NT2/D1 (cell line): ENCODE results near the gene RPUSD1.

Experiments used
- DNase-seq: peaks from one replicate; pipeline ENCODE4 v3.0.0-alpha.2; 2011; ENCODE audit warnings: low read depth, low spot score
- H3K27me3 ChIP-seq: 2 replicates; pipeline ENCODE4 v1.6.0; 2011; ENCODE audit warnings: mild to moderate bottlenecking; ENCODE audit not compliant: insufficient read length, insufficient read depth
- H3K36me3 ChIP-seq: 2 replicates; pipeline ENCODE4 v1.6.1; 2011; ENCODE audit warnings: mild to moderate bottlenecking, low read length, mixed read lengths; ENCODE audit not compliant: insufficient read depth, insufficient read length
- H3K4me1 ChIP-seq: 2 replicates; pipeline ENCODE4 v1.5.1; 2011; ENCODE audit not compliant: insufficient read depth, insufficient read length
- H3K4me3 ChIP-seq: 2 replicates; pipeline ENCODE4 v1.5.1; 2011; ENCODE audit warnings: low read depth; ENCODE audit not compliant: insufficient read length
- H3K9ac ChIP-seq: 2 replicates; pipeline ENCODE4 v1.6.0; 2011; ENCODE audit warnings: low read depth; ENCODE audit not compliant: insufficient read length
- H3K9me3 ChIP-seq: 2 replicates; pipeline ENCODE4 v1.5.1; 2011; ENCODE audit warnings: mild to moderate bottlenecking, low read length; ENCODE audit not compliant: insufficient read depth
- SUZ12 ChIP-seq: IDR thresholded peaks from 2 replicates; pipeline ENCODE4 v1.6.1; 2011; ENCODE audit not compliant: insufficient read length, insufficient read depth; ENCODE audit errors: extremely low read depth
- YY1 ChIP-seq: IDR thresholded peaks from 2 replicates; pipeline ENCODE4 v1.6.1; 2011; ENCODE audit not compliant: insufficient read length, insufficient read depth
- ZNF274 ChIP-seq: IDR thresholded peaks from 2 replicates; pipeline ENCODE4 v1.6.1; 2011; ENCODE audit warnings: mild to moderate bottlenecking, low read depth, low read length

The RPUSD1 gene

GRCh38 chr16:784431-784830, 3.8 kb downstream of the RPUSD1 start:
- Histone ChIP-seq H3K4me3 (no peak overlapping the region), H3K9me3 (no peaks in the 10 kb centered on the region), H3K9ac (no peak overlapping the region), H3K4me1 (peaks cover 11% of the 10 kb centered on the region), H3K27me3 (peaks cover 12% of the 10 kb centered on the region), H3K36me3 (peaks cover 38% of the 10 kb centered on the region)
- no peak for DNase-seq
- TF ChIP-seq YY1 (no peak), SUZ12 (no peak), ZNF274 (no peak)

DNA sequence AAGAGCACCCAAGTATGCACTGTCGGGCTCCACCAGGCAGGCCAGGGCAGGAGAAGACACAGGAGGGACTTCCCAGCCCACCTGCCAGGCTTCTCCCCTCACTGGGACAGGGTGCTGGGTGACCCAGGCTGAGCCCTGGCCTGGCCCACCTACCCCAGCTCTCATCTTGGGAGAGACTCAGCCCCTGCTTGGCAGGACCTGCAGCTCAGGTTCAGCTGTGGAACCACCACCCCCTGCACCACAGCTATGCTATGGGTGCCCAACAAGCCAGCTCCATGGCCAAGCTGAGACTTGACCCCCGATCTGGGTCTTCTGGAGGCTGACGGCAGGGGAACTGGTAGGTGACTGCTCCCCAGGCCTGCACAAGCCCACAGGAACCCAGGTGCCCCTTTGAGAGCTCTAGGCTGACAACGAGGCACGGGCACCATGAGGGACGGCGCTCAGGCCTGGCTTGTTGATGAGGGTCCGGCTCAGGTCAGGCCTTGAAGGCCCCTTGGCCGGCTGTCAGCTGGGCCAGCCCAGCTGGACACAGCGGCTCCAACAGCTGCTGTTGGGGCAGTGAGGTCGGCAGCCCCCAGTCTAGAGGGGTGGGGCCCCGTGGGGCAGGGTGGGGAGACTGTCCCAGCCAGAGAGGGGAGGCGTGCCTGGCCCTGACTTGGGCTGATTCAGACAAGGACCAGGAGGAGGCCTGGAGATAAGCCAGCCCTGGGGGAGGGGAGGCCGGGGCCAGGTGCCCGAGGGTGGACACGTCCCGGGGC, 4.6 kb downstream of the RPUSD1 start:
- Histone ChIP-seq H3K36me3 (peaks cover 34% of the 10 kb centered on the region), H3K4me3 (no peak overlapping the region), H3K9ac (peak overlapping the region; percentile 47), H3K27me3 (peaks cover 17% of the 10 kb centered on the region), H3K4me1 (peaks cover 7% of the 10 kb centered on the region), H3K9me3 (no peaks in the 10 kb centered on the region)
- no peak for TF ChIP-seq YY1
- no peak for TF ChIP-seq ZNF274
- TF ChIP-seq SUZ12 = no peak
- DNase-seq = no peak

- Histone ChIP-seq H3K27me3 (peaks cover 21% of the 10 kb centered on the region), H3K36me3 (peaks cover 34% of the 10 kb centered on the region), H3K4me1 (peaks cover 13% of the 10 kb centered on the region), H3K9ac (peak overlapping the region; percentile 47), H3K9me3 (no peaks in the 10 kb centered on the region), H3K4me3 (no peak overlapping the region)
- TF ChIP-seq ZNF274 = no peak
- TF ChIP-seq SUZ12 = no peak
- TF ChIP-seq YY1 = no peak
- no peak for DNase-seq
Observed at GRCh38 chr16:782766-783403, 5.3 kb downstream of the RPUSD1 start.

GRCh38 chr16:782258-782657, 5.9 kb downstream of the RPUSD1 start:
- DNase-seq = no peak
- Histone ChIP-seq H3K36me3 (peaks cover 31% of the 10 kb centered on the region), H3K4me1 (peaks cover 13% of the 10 kb centered on the region), H3K9me3 (no peaks in the 10 kb centered on the region), H3K27me3 (peaks cover 21% of the 10 kb centered on the region), H3K9ac (no peak overlapping the region), H3K4me3 (no peak overlapping the region)
- no peak for TF ChIP-seq SUZ12
- TF ChIP-seq YY1 = no peak
- TF ChIP-seq ZNF274 = no peak

DNA sequence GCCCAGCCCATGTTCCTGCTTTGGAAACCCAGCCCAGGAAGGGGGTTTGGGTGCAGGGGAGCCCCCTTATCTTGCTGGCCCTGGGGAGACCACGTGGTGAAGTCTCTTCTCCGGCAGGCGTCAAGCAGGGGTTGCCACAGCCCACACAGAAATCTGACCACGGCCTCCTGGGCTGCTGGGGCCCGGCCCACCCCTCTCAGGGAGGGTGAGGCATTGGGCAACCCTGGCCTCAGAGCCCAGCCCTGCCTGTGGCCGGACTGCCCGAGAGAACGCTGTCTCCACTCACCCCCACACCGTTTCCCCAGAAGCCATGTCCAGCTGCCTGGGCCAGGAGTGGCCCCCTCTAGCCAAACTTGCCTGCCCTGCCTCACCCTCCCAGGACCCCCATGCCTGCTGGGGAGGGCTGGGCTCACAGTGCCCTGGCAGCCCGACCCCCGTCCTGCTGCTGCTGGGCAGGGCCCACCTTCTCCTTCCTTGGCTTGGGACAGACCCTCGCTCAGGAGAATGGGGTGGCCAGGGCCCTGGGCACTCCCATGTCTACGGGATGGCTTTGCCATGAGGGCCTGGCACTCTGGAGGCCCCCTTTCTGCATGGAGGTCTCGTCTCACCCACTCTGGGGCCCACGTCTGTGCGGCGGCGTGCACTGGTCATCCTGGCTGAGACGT, 6.7 kb downstream of the RPUSD1 start:
- no peak overlapping the region for H3K9ac ChIP-seq
- H3K4me1 ChIP-seq = peaks cover 13% of the 10 kb centered on the region
- TF ChIP-seq YY1 = no peak
- no peak for TF ChIP-seq SUZ12
- TF ChIP-seq ZNF274 = no peak
- H3K36me3 ChIP-seq = peaks cover 23% of the 10 kb centered on the region
- DNase-seq = no peak
- H3K9me3 ChIP-seq = no peaks in the 10 kb centered on the region
- peaks cover 21% of the 10 kb centered on the region for H3K27me3 ChIP-seq
- no peak overlapping the region for H3K4me3 ChIP-seq

GRCh38 chr16:780296-780695, 7.9 kb downstream of the RPUSD1 start:
- Histone ChIP-seq H3K27me3 (peaks cover 21% of the 10 kb centered on the region), H3K4me1 (peaks cover 11% of the 10 kb centered on the region), H3K9me3 (no peaks in the 10 kb centered on the region), H3K4me3 (no peak overlapping the region), H3K9ac (no peak overlapping the region), H3K36me3 (peaks cover 13% of the 10 kb centered on the region)
- TF ChIP-seq YY1 (no peak), ZNF274 (no peak), SUZ12 (no peak)
- no peak for DNase-seq

GRCh38 chr16:779561-779960, 8.6 kb downstream of the RPUSD1 start:
- no peak for DNase-seq
- Histone ChIP-seq H3K4me1 (peaks cover 11% of the 10 kb centered on the region), H3K9me3 (no peaks in the 10 kb centered on the region), H3K4me3 (no peak overlapping the region), H3K9ac (no peak overlapping the region), H3K36me3 (peaks cover 6% of the 10 kb centered on the region), H3K27me3 (peaks cover 21% of the 10 kb centered on the region)
- TF ChIP-seq SUZ12 (no peak), ZNF274 (no peak), YY1 (no peak)
